Stomach (tissue), 9 donors: ENCODE data around the gene BAHD1. TPM values are rescaled to one million over a fixed set of nuclear protein-coding genes. Genes with fewer than 3 reads are reported as not detected.

Experiments
- DNase-seq, 2 donors: peaks; one replicate each; pipeline versions ENCODE4 v3.0.0 to v3.0.0-alpha.2; 2013 to 2019
- H3K27ac ChIP-seq, 5 donors: fragments of 200-600 bp in 4 of 5; sonication (generic) in 4 of 5; one replicate each; pipeline ENCODE4 v1.5.1; 2013 to 2019; ENCODE audit warnings: mild to moderate bottlenecking in 1 of 5, moderate library complexity in 1 of 5
- H3K27me3 ChIP-seq, 3 donors: fragments of 200-600 bp; sonication (generic); one replicate each; pipeline ENCODE4 v1.5.1; 2017 to 2019; ENCODE audit warnings: mixed run types in 1 of 3
- H3K36me3 ChIP-seq, 4 donors: fragments of 200-600 bp; sonication (generic); 1 replicate in 3 of 4; 2 replicates in 1 of 4; pipeline ENCODE4 v1.5.1; 2016 to 2019
- H3K4me1 ChIP-seq, 4 donors: fragments of 200-600 bp; sonication (generic); one replicate each; pipeline ENCODE4 v1.5.1; 2016 to 2019
- H3K4me3 ChIP-seq, 4 donors: fragments of 200-600 bp; sonication (generic) in 3 of 4; one replicate each; pipeline ENCODE4 v1.5.1; 2016 to 2019; ENCODE audit warnings: mild to moderate bottlenecking in 1 of 4
- H3K9me3 ChIP-seq, 4 donors: fragments of 200-600 bp; sonication (generic); one replicate each; pipeline ENCODE4 v1.5.1; 2016 to 2019
- CTCF ChIP-seq, 7 experiments: fragments of 450-650 bp in 4 of 7; fragments of 200-600 bp in 3 of 7; sonication (generic) in 3 of 7; IDR thresholded peaks; one replicate each; pipeline ENCODE4 v1.5.1; 2016 to 2019; ENCODE audit warnings: antibody characterized with exemption in 7 of 7, control low read depth in 2 of 7, mild to moderate bottlenecking in 1 of 7
- EP300 ChIP-seq: sonication (generic); formaldehyde crosslinking; IDR thresholded peaks from one replicate; pipeline ENCODE4 v1.6.1; 2017; ENCODE audit warnings: antibody characterized with exemption
- POLR2A ChIP-seq, 4 donors: fragments of 450-650 bp; IDR thresholded peaks; one replicate each; pipeline ENCODE4 v1.6.1; 2016; ENCODE audit warnings: antibody characterized with exemption in 4 of 4, control low read depth in 2 of 4, mild to moderate bottlenecking in 1 of 4, moderate library complexity in 1 of 4
- POLR2AphosphoS5 ChIP-seq, 3 donors: sonication (generic); formaldehyde crosslinking; IDR thresholded peaks; one replicate each; pipeline ENCODE4 v1.6.1; 2016; ENCODE audit warnings: antibody characterized with exemption in 3 of 3
- WGBS, 5 donors: extraction: QIAGEN DNeasy Blood & Tissue Kit in 3 of 5; methylation state at CpG; one replicate each; pipeline versions ENCODE4 v1.1.5 to v1.1.7; 2013 to 2018; 5-methylcytosine and 5-hydroxymethylcytosine counted together
- intact Hi-C: fragments of 100-400 bp; cut with DNase I; formaldehyde crosslinking; loops from one replicate; pipeline ENCODE4 v1.15.1; 2023; ENCODE audit warnings: low total_unique reads
- polyA plus RNA-seq, 3 donors: library from polyadenylated mRNA; stranded (reverse); fragments of 200-250 nt; gene quantifications; one replicate each; pipeline ENCODE4 v1.2.3, GENCODE V29; 2013
- total RNA-seq, 5 donors: library from RNA; depleted of rRNA; stranded (reverse); fragments of >200 nt; gene quantifications; one replicate each; pipeline versions ENCODE4 v1.1.0 to v1.2.3, GENCODE V29; 2014 to 2016
- donor health status: healthy with polysubstance abuse.
- donor health status: Bipolar disorder and iron deficiency.
- donor health status: healthy.

The BAHD1 gene
- total and polyA plus RNA-seq, 8 donors: 5.3 to 35.9 (median 9.9) TPM

DNA sequence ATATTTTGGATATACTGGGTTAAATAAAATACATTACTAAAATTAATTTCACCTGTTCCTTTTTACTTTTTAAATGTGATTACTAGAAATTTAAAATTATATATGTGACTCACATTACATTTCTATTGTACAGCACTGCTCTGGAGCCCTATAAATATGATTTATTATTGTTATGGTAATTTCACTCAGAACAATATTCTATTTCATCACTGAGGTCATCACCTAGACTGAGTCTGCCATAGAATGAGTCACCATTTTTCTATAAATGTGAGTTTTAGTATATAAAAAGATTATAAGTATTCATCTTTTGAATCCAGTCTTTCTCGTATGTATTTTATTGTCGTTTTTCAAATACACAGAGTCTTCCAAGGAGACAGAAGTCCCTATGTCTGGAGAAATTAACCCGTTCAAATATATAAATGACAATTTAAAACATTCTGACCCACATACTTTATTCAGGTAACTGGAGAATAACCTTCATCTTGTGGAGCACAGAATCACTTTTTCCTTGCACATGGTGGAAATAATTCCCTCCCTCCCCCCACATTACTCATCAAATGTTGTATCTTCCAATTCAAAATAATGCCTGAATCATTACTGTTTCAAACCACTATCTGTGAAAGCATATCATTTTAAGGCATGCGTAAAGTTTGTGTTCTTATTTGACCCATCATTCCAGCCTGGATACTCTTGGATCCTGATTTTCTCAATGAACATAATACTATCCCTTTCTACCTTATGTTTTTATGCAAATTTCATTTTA, 60.0 kb downstream of the BAHD1 start:
- TF ChIP-seq CTCF (IDR thresholded peaks at IDR 0.05): no peak
- no peak for TF ChIP-seq POLR2A (IDR thresholded peaks at IDR 0.05)
- no peak for TF ChIP-seq POLR2AphosphoS5 (IDR thresholded peaks at IDR 0.05)
- TF ChIP-seq EP300: no peak
- no peak overlapping the region for H3K4me3 ChIP-seq
- no peaks in the 10 kb centered on the region for H3K9me3 ChIP-seq
- H3K27me3 ChIP-seq: peaks cover 0 to 7% (median 0%) of the 10 kb centered on the region in 3 donors
- WGBS, 5 donors: 59 to 84% (median 82%) methylated on average over 4 of the region's 4 CpGs
- no peak for DNase-seq
- no peaks in the 10 kb centered on the region for H3K36me3 ChIP-seq
- intact Hi-C loops: no loop called here
- H3K27ac ChIP-seq: no peak overlapping the region
- H3K4me1 ChIP-seq: no peaks in the 10 kb centered on the region

GRCh38 chr15:40501487-40501886, 60.7 kb downstream of the BAHD1 start:
- Histone ChIP-seq H3K27me3 (peaks cover 0 to 7% (median 0%) of the 10 kb centered on the region in 3 donors), H3K4me1 (peaks cover 0 to under 1% (median 0%) of the 10 kb centered on the region in 4 donors), H3K9me3 (no peaks in the 10 kb centered on the region), H3K27ac (no peak overlapping the region), H3K36me3 (no peaks in the 10 kb centered on the region), H3K4me3 (no peak overlapping the region)
- no peak for DNase-seq
- TF ChIP-seq POLR2AphosphoS5 (IDR thresholded peaks at IDR 0.05) (no peak), CTCF (IDR thresholded peaks at IDR 0.05) (no peak), EP300 (no peak), POLR2A (IDR thresholded peaks at IDR 0.05) (no peak)
- 62 to 78% (median 69%) methylated on average over 6 of the region's 6 CpGs for WGBS, 5 donors
- intact Hi-C loops: no loop called here

DNA sequence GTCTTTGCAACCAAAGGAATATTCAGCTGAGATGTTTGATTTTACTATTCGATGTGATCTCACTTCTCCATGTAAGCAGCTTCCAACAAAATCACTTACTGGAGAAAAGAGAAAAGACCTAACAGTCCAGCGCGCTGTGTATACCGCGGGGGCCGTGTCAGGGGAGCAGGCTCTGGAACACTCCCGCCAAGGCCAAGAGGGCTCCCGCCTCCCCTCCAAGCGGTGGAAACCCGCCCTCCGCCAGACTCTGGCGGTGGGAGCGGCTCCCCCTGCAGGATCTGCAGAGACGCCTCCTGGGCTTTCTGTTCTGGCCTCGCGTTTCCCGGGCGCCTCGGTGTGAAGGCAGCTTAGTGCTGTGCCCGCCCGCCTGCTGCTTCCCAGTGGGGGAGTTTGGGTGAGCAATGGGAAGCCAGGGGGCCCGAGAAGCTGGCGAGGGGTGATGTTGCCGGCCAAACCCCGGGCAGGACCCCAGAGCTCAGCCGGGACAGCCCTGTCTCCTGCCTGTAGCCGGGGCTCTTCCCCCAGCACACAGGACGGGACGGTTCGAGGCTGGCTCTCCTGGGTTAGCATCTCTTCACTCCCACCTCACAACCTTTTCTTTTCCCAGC, 66.3 kb downstream of the BAHD1 start:
- 1 to 5% (median 4%) methylated on average over 19 to 30 of the region's 30 CpGs for WGBS, 5 donors

More for the DNA sequence above, 66.3 kb downstream of the BAHD1 start:
- DNase-seq: peak; percentile 78 to 94
- peaks cover 12 to 28% (median 22%) of the 10 kb centered on the region in 4 donors for H3K4me1 ChIP-seq
- TF ChIP-seq CTCF (IDR thresholded peaks at IDR 0.05) (peak in 4 of 7 experiments; percentile 52 to 64 (median 54)), POLR2AphosphoS5 (IDR thresholded peaks at IDR 0.05) (peak in 1 of 3 donors; percentile 41), EP300 (no peak)
- peaks cover 0 to 13% (median 0%) of the 10 kb centered on the region in 3 donors for H3K27me3 ChIP-seq
- H3K27ac ChIP-seq: peak overlapping the region in 3 of 5 donors; percentile 24 to 61 (median 26)
- H3K9me3 ChIP-seq: no peaks in the 10 kb centered on the region
- intact Hi-C loops: no loop called here
- no peaks in the 10 kb centered on the region for H3K36me3 ChIP-seq
- H3K4me3 ChIP-seq: peak overlapping the region; percentile 29 to 39 (median 36)
